IPS-18c (cell line): ENCODE results near the gene SPATS2L.

Experiments used
- H3K4me3 ChIP-seq: 2 replicates; pipeline ENCODE4 v1.7.0; 2013; ENCODE audit warnings: low read depth, mild to moderate bottlenecking, low read length, moderate library complexity; ENCODE audit not compliant: insufficient read depth
- H3K9me3 ChIP-seq: one replicate; pipeline ENCODE4 v1.6.1; 2013; ENCODE audit warnings: mild to moderate bottlenecking, low read length, moderate library complexity; ENCODE audit not compliant: control insufficient read depth, insufficient read depth

SPATS2L gene

GRCh38 chr2:200279857-200280256 is 26.6 kb upstream of the SPATS2L start:
- Histone ChIP-seq H3K4me3 (no peak overlapping the region), H3K9me3 (no peaks in the 10 kb centered on the region)

GRCh38 chr2:200286578-200286977 is 19.9 kb upstream of the SPATS2L start:
- Histone ChIP-seq H3K9me3 (no peaks in the 10 kb centered on the region), H3K4me3 (no peak overlapping the region)

GRCh38 chr2:200288670-200289429 is 17.6 kb upstream of the SPATS2L start:
- H3K4me3 ChIP-seq, result no peak overlapping the region
- H3K9me3 ChIP-seq, result no peaks in the 10 kb centered on the region

- peaks cover 3% of the 10 kb centered on the region for H3K9me3 ChIP-seq
Measured at GRCh38 chr2:200296118-200296517, 10.4 kb upstream of the SPATS2L start.

GRCh38 chr2:200297100-200297499 is 9.4 kb upstream of the SPATS2L start:
- Histone ChIP-seq H3K9me3 (peaks cover 3% of the 10 kb centered on the region), H3K4me3 (no peak overlapping the region)

More at GRCh38 chr2:200296118-200296517, 10.4 kb upstream of the SPATS2L start:
- no peak overlapping the region for H3K4me3 ChIP-seq

GRCh38 chr2:200297989-200298388 is 8.5 kb upstream of the SPATS2L start:
- Histone ChIP-seq H3K9me3 (peaks cover 3% of the 10 kb centered on the region), H3K4me3 (no peak overlapping the region)

- H3K4me3 ChIP-seq, result no peak overlapping the region
- peaks cover 3% of the 10 kb centered on the region for H3K9me3 ChIP-seq
Measured at GRCh38 chr2:200298816-200299215, 7.7 kb upstream of the SPATS2L start.

- Histone ChIP-seq H3K4me3 (no peak overlapping the region), H3K9me3 (peaks cover 3% of the 10 kb centered on the region)
Measured at GRCh38 chr2:200300065-200300464, 6.4 kb upstream of the SPATS2L start.

GRCh38 chr2:200300638-200301314 is 5.7 kb upstream of the SPATS2L start:
- Histone ChIP-seq H3K9me3 (no peaks in the 10 kb centered on the region), H3K4me3 (no peak overlapping the region)

- Histone ChIP-seq H3K9me3 (no peaks in the 10 kb centered on the region), H3K4me3 (no peak overlapping the region)
Measured at GRCh38 chr2:200301953-200302858, 4.3 kb upstream of the SPATS2L start.

- no peaks in the 10 kb centered on the region for H3K9me3 ChIP-seq
- H3K4me3 ChIP-seq, result no peak overlapping the region
Measured at GRCh38 chr2:200302940-200303727, 3.4 kb upstream of the SPATS2L start.

- peak overlapping the region; percentile 78 for H3K4me3 ChIP-seq
- H3K9me3 ChIP-seq, result no peaks in the 10 kb centered on the region
Measured at GRCh38 chr2:200305797-200306195, 697 bp upstream of the SPATS2L start.

- Histone ChIP-seq H3K9me3 (no peaks in the 10 kb centered on the region), H3K4me3 (peak overlapping the region; percentile 78)
Measured at GRCh38 chr2:200306931-200307723, 634 bp downstream of the SPATS2L start.

GRCh38 chr2:200307724-200308545 is 1.4 kb downstream of the SPATS2L start:
- H3K9me3 ChIP-seq, result no peaks in the 10 kb centered on the region

GRCh38 chr2:200308546-200309295 is 2.2 kb downstream of the SPATS2L start:
- H3K4me3 ChIP-seq, result no peak overlapping the region
- H3K9me3 ChIP-seq, result no peaks in the 10 kb centered on the region

More at GRCh38 chr2:200307724-200308545, 1.4 kb downstream of the SPATS2L start:
- H3K4me3 ChIP-seq, result peak overlapping the region; percentile 78
